K562 (cell line): ENCODE data around the gene TCF20. TPM values are rescaled to one million over a fixed set of nuclear protein-coding genes. Genes with fewer than 3 reads are reported as not detected.

Source experiments
- BHLHE40 ChIP-seq: IDR thresholded peaks from 2 replicates; pipeline ENCODE4 v1.6.1; 2011; ENCODE audit warnings: low read length, improper control_type of control experiment
- BMI1 ChIP-seq: fragments of 150-350 bp; IDR thresholded peaks from 2 replicates; pipeline ENCODE4 v1.6.1; 2014; ENCODE audit warnings: low read length
- CC2D1A ChIP-seq: fragments of 450-650 bp; IDR thresholded peaks from 2 replicates; pipeline ENCODE4 v1.6.1; 2017; ENCODE audit warnings: mild to moderate bottlenecking
- DNMT1 ChIP-seq: fragments of 450-650 bp; IDR thresholded peaks from 2 replicates; pipeline ENCODE4 v1.6.1; 2016; ENCODE audit warnings: antibody characterized with exemption, mild to moderate bottlenecking
- FOS ChIP-seq: IDR thresholded peaks from 3 replicates; pipeline ENCODE4 v1.6.1; 2011; ENCODE audit not compliant: insufficient read length; ENCODE audit errors: extremely low read depth
- FOXJ2 ChIP-seq: fragments of 200-800 bp; sonication (Bioruptor generic); IDR thresholded peaks from 2 replicates; pipeline ENCODE4 v1.6.1; 2016; ENCODE audit warnings: missing genetic modification characterization, missing compliant biosample characterization
- HDAC2 ChIP-seq: fragments of 450-650 bp; IDR thresholded peaks from 2 replicates; pipeline ENCODE4 v1.6.1; 2016; ENCODE audit warnings: mild to moderate bottlenecking
- HNRNPL ChIP-seq: fragments of 200-400 bp; formaldehyde crosslinking; IDR thresholded peaks from 2 replicates; pipeline ENCODE4 v1.6.1; 2017; ENCODE audit warnings: low read depth, mild to moderate bottlenecking, low read length
- L3MBTL2 ChIP-seq: fragments of 450-650 bp; IDR thresholded peaks from 2 replicates; pipeline ENCODE4 v1.6.1; 2016; ENCODE audit warnings: mild to moderate bottlenecking, moderate library complexity
- LEF1 ChIP-seq: fragments of 450-650 bp; IDR thresholded peaks from 2 replicates; pipeline ENCODE4 v1.6.1; 2016; ENCODE audit warnings: mild to moderate bottlenecking
- NRF1 ChIP-seq, 2 experiments: fragments of 450-650 bp; IDR thresholded peaks in 1 of 2; conservative IDR thresholded peaks in 1 of 2; 2 replicates each; pipeline ENCODE4 v1.6.1; 2014; ENCODE audit warnings: mild to moderate bottlenecking in 2 of 2
- PHF20 ChIP-seq: fragments of 450-650 bp; IDR thresholded peaks from 2 replicates; pipeline ENCODE4 v1.6.1; 2018; ENCODE audit not compliant: partially characterized antibody
- PHF8 ChIP-seq: fragments of 200-600 bp; sonication (generic); IDR thresholded peaks from 2 replicates; pipeline ENCODE4 v1.6.1; 2012; ENCODE audit warnings: mixed run types, mild to moderate bottlenecking, inconsistent platforms, low read length, moderate library complexity, borderline replicate concordance
- PURB ChIP-seq: sonication (generic); formaldehyde crosslinking; IDR thresholded peaks from 2 replicates; pipeline ENCODE4 v1.9.0; 2021; ENCODE audit warnings: low read depth, mild to moderate bottlenecking, missing genetic modification reagents
- RAD51 ChIP-seq: fragments of 450-650 bp; IDR thresholded peaks from 2 replicates; pipeline ENCODE4 v1.7.1; 2016; ENCODE audit warnings: low read depth, mild to moderate bottlenecking, borderline replicate concordance
- RB1 ChIP-seq: fragments of 450-650 bp; IDR thresholded peaks from 2 replicates; pipeline ENCODE4 v1.6.1; 2017; ENCODE audit warnings: low read depth, mild to moderate bottlenecking
- RBM17 ChIP-seq: fragments of 200-400 bp; formaldehyde crosslinking; IDR thresholded peaks from 2 replicates; pipeline ENCODE4 v1.6.1; 2017; ENCODE audit warnings: low read depth, mild to moderate bottlenecking, low read length, borderline replicate concordance
- RFX7 ChIP-seq: fragments of 250-450 bp; sonication (Bioruptor Pico); IDR thresholded peaks from 2 replicates; pipeline ENCODE4 v1.5.1; 2021; ENCODE audit warnings: mild to moderate bottlenecking
- SRF ChIP-seq, 2 experiments: fragments of 250-450, 450-650 bp in 1 of 2; sonication (Bioruptor Pico) in 1 of 2; sonication (generic) in 1 of 2; formaldehyde crosslinking; IDR thresholded peaks; 2 replicates each; pipeline versions ENCODE4 v1.5.0 to v1.5.1; 2020 to 2022; ENCODE audit warnings: mild to moderate bottlenecking in 1 of 2, missing genetic modification reagents in 1 of 2
- SUPT5H ChIP-seq: fragments of 450-650 bp; IDR thresholded peaks from 2 replicates; pipeline ENCODE4 v1.6.1; 2016
- TFE3 ChIP-seq: fragments of 450-650 bp; formaldehyde crosslinking; IDR thresholded peaks from 2 replicates; pipeline ENCODE4 v1.4.0; 2020; ENCODE audit warnings: mild to moderate bottlenecking, mixed read lengths
- TSC22D4 ChIP-seq: fragments of 450-650 bp; IDR thresholded peaks from 2 replicates; pipeline ENCODE4 v1.6.1; 2016; ENCODE audit warnings: missing genetic modification characterization, missing biosample characterization, control low read depth
- ZBTB17 ChIP-seq: fragments of 450-650 bp; formaldehyde crosslinking; IDR thresholded peaks from 2 replicates; pipeline ENCODE4 v1.4.0; 2020; ENCODE audit warnings: mild to moderate bottlenecking
- ZNF140 ChIP-seq: fragments of 250-450 bp; sonication (Bioruptor Pico); IDR thresholded peaks from 2 replicates; pipeline ENCODE4 v1.8.0; 2021; ENCODE audit warnings: moderate library complexity, mild to moderate bottlenecking, inconsistent platforms
- ZNF165 ChIP-seq: fragments of 250-450 bp; sonication (Bioruptor Pico); IDR thresholded peaks from 2 replicates; pipeline ENCODE4 v1.4.0; 2020; ENCODE audit warnings: borderline replicate concordance
- ZSCAN32 ChIP-seq: fragments of 450-650 bp; formaldehyde crosslinking; IDR thresholded peaks from 2 replicates; pipeline ENCODE4 v1.4.0; 2020; ENCODE audit warnings: mild to moderate bottlenecking, moderate library complexity
- polyA plus RNA-seq, 8 experiments: library from polyadenylated mRNA; depleted of rRNA in 4 of 8; stranded (reverse) in 5 of 8; unstranded in 3 of 8; fragments of >200 nt; fragmentation: Nextera tagmentation in 2 of 8; fragmentation: Illumina TruSeq in 1 of 8; extraction: Ambion mirVana in 2 of 8; extraction: Trizol in 1 of 8; gene quantifications; 2 replicates each; pipeline versions ENCODE4 v1.2.1 to v1.2.3, GENCODE V29; 2011 to 2014; ENCODE audit warnings: inconsistent platforms in 1 of 8, missing spikeins in 1 of 8
- total RNA-seq, 7 experiments: library from RNA; depleted of rRNA in 6 of 7; stranded (reverse); fragments of >200 nt in 6 of 7; fragmentation: Illumina TruSeq in 2 of 7; extraction: Trizol in 2 of 7; gene quantifications; 2 replicates each; pipeline versions ENCODE4 v1.2.1 to v1.2.3, GENCODE V29; 2011 to 2021; ENCODE audit warnings: low replicate concordance in 1 of 7
- TF ChIP-seq, protein P1 (sequence below), 2 experiments: fragments of 450-650 bp in 1 of 2; sonication (generic) in 1 of 2; formaldehyde crosslinking in 1 of 2; IDR thresholded peaks in 1 of 2; conservative IDR thresholded peaks in 1 of 2; 2 replicates each; pipeline versions ENCODE4 v1.6.1 to v1.8.1; 2016 to 2023; ENCODE audit warnings: mild to moderate bottlenecking in 2 of 2, moderate library complexity in 2 of 2, inconsistent platforms in 1 of 2, missing genetic modification reagents in 1 of 2
- TF ChIP-seq, protein P2 (sequence below): sonication (generic); formaldehyde crosslinking; IDR thresholded peaks from 2 replicates; pipeline ENCODE4 v1.5.0; 2020; ENCODE audit warnings: missing genetic modification reagents
- TF ChIP-seq, protein P3 (sequence below): fragments of 250-450 bp; sonication (Bioruptor Pico); IDR thresholded peaks from 2 replicates; pipeline ENCODE4 v1.8.0; 2021; ENCODE audit warnings: moderate library complexity, mild to moderate bottlenecking, inconsistent platforms

The TCF20 gene
- total and polyA plus RNA-seq, 9 of the 15 experiments (the other 6 are each of a cell fraction or from before 2014, with no cell fraction given) = 0.35 to 43.6 (median 17.5) TPM

DNA sequence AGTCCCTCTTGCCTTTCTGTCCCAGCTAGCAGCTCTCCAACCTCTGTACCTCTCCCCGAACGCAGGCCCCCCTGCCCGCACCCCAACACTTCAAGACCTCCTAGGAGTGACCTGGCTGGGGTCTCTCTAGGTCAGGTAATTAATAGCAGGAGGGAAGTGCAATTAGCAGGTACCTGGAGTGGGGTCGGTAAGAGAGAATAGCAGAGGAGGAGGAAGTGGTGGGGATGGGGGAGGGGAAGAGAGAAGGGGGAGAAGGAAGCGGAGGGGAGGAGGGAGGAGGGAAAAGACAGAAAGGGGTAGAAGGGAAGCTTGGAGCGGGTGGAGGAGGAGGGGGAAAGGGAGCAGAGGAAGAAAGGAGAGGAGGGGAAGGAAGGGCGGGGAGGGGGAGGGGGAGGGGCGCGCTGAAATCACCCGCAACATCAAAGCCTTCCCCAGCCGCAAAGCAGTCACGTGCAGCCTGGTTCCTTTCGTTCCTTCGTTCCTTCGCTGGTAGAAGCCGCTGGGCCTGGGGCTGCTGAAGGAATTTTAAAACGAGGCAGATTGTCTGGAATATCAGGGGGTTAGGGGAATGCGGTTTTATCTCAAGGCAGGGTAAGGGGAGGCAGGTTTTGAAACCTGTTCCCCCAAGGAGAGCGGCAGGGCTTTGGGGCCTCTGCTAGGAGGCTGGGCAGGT lies 29.3 kb upstream of the TCF20 start (continued):
- TF ChIP-seq PHF20 (no peak), FOXJ2 (tag) (no peak), CC2D1A (no peak), NRF1 (conservative IDR thresholded peaks at IDR 0.05 in 1 of 2, IDR thresholded peaks at IDR 0.05 in 1 of 2) (no peak), ZBTB17 (CRISPR knock-in tag) (no peak), SRF (CRISPR knock-in tag; IDR thresholded peaks at IDR 0.05) (no peak), PHF8 (no peak), DNMT1 (no peak), TSC22D4 (tag) (no peak), FOS (no peak), SUPT5H (no peak), RAD51 (peak; percentile 48; the same call in 1 of the 2 replicates), RBM17 (no peak), RFX7 (CRISPR knock-in tag) (no peak), TFE3 (peak; percentile 26; the same call in 1 of the 2 replicates), L3MBTL2 (peak; percentile 56), RB1 (no peak), BHLHE40 (peak; percentile 91), HNRNPL (no peak), LEF1 (peak; percentile 77), ZNF140 (no peak), ZNF165 (CRISPR knock-in tag) (no peak), ZSCAN32 (CRISPR knock-in tag) (no peak), BMI1 (no peak), HDAC2 (no peak), PURB (CRISPR knock-in tag) (no peak)
- TF ChIP-seq, protein P1, sequence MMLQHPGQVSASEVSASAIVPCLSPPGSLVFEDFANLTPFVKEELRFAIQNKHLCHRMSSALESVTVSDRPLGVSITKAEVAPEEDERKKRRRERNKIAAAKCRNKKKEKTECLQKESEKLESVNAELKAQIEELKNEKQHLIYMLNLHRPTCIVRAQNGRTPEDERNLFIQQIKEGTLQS (IDR thresholded peaks at IDR 0.05) = no peak
- TF ChIP-seq, protein P1 (CRISPR knock-in tag; conservative IDR thresholded peaks at IDR 0.05) = no peak
- TF ChIP-seq, protein P2, sequence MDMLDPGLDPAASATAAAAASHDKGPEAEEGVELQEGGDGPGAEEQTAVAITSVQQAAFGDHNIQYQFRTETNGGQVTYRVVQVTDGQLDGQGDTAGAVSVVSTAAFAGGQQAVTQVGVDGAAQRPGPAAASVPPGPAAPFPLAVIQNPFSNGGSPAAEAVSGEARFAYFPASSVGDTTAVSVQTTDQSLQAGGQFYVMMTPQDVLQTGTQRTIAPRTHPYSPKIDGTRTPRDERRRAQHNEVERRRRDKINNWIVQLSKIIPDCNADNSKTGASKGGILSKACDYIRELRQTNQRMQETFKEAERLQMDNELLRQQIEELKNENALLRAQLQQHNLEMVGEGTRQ (CRISPR knock-in tag) = peak; percentile 85
- TF ChIP-seq, protein P3, sequence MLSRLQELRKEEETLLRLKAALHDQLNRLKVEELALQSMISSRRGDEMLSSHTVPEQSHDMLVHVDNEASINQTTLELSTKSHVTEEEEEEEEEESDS (CRISPR knock-in tag) = no peak
